ENCODE data around the gene NEXN. TPM values are rescaled to one million over a fixed set of nuclear protein-coding genes. Genes with fewer than 3 reads are reported as not detected.

NEXN gene
- total RNA-seq, 2 donors from 2014 or later = 13.2 to 14.1 TPM

- DNase-seq (ENCODE audit: low spot score) = no peak
- Histone ChIP-seq H3K4me3 (no peak overlapping the region), H3K27ac (no peak overlapping the region), H3K4me1 (replicated peaks) (no peaks in the 10 kb centered on the region), H3K27me3 (replicated peaks; ENCODE audit: insufficient read depth) (no peaks in the 10 kb centered on the region), H3K9me3 (no peaks in the 10 kb centered on the region), H3K36me3 (no peaks in the 10 kb centered on the region)
- TF ChIP-seq CTCF (IDR thresholded peaks at IDR 0.05) (no peak), POLR2AphosphoS5 (IDR thresholded peaks at IDR 0.05) (no peak), POLR2A (IDR thresholded peaks at IDR 0.05) (no peak)
- intact Hi-C loops (cut with DNase I) = no loop called here
- WGBS = 95% methylated on average over 1 of the region's 1 CpG
These were observed 15.8 kb upstream of the NEXN start for GRCh38 chr1:77872645-77873044.

- H3K27me3 ChIP-seq (replicated peaks; ENCODE audit: insufficient read depth) = no peaks in the 10 kb centered on the region
- H3K27ac ChIP-seq = no peak overlapping the region
- H3K4me1 ChIP-seq (replicated peaks) = no peaks in the 10 kb centered on the region
- TF ChIP-seq CTCF (IDR thresholded peaks at IDR 0.05) = no peak
- TF ChIP-seq POLR2A (IDR thresholded peaks at IDR 0.05) = no peak
- TF ChIP-seq POLR2AphosphoS5 (IDR thresholded peaks at IDR 0.05) = no peak
- no peak overlapping the region for H3K4me3 ChIP-seq
- H3K36me3 ChIP-seq = no peaks in the 10 kb centered on the region
- H3K9me3 ChIP-seq = no peaks in the 10 kb centered on the region
- intact Hi-C loops (cut with DNase I) = no loop called here
- whole genome bisulfite sequencing = 94% methylated on average over 1 of the region's 1 CpG
- DNase-seq (ENCODE audit: low spot score) = no peak
These were observed 15.0 kb upstream of the NEXN start for GRCh38 chr1:77873461-77873860.

GRCh38 chr1:77874804-77875445 lies 13.5 kb upstream of the NEXN start:
- intact Hi-C loops (cut with DNase I) = no loop called here
- Histone ChIP-seq H3K27me3 (replicated peaks; ENCODE audit: insufficient read depth) (no peaks in the 10 kb centered on the region), H3K4me1 (replicated peaks) (no peaks in the 10 kb centered on the region), H3K27ac (no peak overlapping the region), H3K36me3 (no peaks in the 10 kb centered on the region), H3K9me3 (no peaks in the 10 kb centered on the region), H3K4me3 (no peak overlapping the region)
- 94% methylated on average over 4 of the region's 4 CpGs for WGBS
- DNase-seq (ENCODE audit: low spot score) = no peak
- no peak for TF ChIP-seq POLR2AphosphoS5 (IDR thresholded peaks at IDR 0.05)
- no peak for TF ChIP-seq CTCF (IDR thresholded peaks at IDR 0.05)
- TF ChIP-seq POLR2A (IDR thresholded peaks at IDR 0.05) = no peak

- Histone ChIP-seq H3K27ac (no peak overlapping the region), H3K9me3 (no peaks in the 10 kb centered on the region), H3K27me3 (replicated peaks; ENCODE audit: insufficient read depth) (no peaks in the 10 kb centered on the region), H3K4me1 (replicated peaks) (no peaks in the 10 kb centered on the region), H3K36me3 (no peaks in the 10 kb centered on the region), H3K4me3 (no peak overlapping the region)
- WGBS = 95% methylated on average over 4 of the region's 4 CpGs
- DNase-seq (ENCODE audit: low spot score) = no peak
- TF ChIP-seq POLR2AphosphoS5 (IDR thresholded peaks at IDR 0.05) (no peak), POLR2A (IDR thresholded peaks at IDR 0.05) (no peak), CTCF (IDR thresholded peaks at IDR 0.05) (no peak)
- intact Hi-C loops (cut with DNase I) = no loop called here
These were observed 11.5 kb upstream of the NEXN start for GRCh38 chr1:77876884-77877283.

- no peak for TF ChIP-seq POLR2A (IDR thresholded peaks at IDR 0.05)
- no peak for TF ChIP-seq CTCF (IDR thresholded peaks at IDR 0.05)
- no peak for TF ChIP-seq POLR2AphosphoS5 (IDR thresholded peaks at IDR 0.05)
- intact Hi-C loops (cut with DNase I) = loop anchor here (10.0 kb wide), 1 partner anchor 126 kb away; the partner anchor contains the start of gene USP33
- 90% methylated on average over 1 of the region's 1 CpG for WGBS
- no peak for DNase-seq (ENCODE audit: low spot score)
- H3K36me3 ChIP-seq = no peaks in the 10 kb centered on the region
- no peak overlapping the region for H3K27ac ChIP-seq
- no peak overlapping the region for H3K4me3 ChIP-seq
- H3K27me3 ChIP-seq (replicated peaks; ENCODE audit: insufficient read depth) = no peaks in the 10 kb centered on the region
- H3K4me1 ChIP-seq (replicated peaks) = no peaks in the 10 kb centered on the region
- H3K9me3 ChIP-seq = no peaks in the 10 kb centered on the region
These were observed 7.4 kb upstream of the NEXN start for GRCh38 chr1:77881061-77881460.

Data from prostate gland (tissue), 2 donors.